C4-2B (cell line): Measurements from ENCODE around the gene PCSK1.
"Not testable (repeated sequence)": the region's sequence is repeated elsewhere in the genome, so short reads cannot be mapped to it uniquely, and the experiment has no call there.

ENCODE experiments used
- H3K27ac ChIP-seq: fragments of 450-650 bp; 2 replicates; pipeline ENCODE4 v1.5.1; 2017
- CTCF ChIP-seq: fragments of 450-650 bp; conservative IDR thresholded peaks from 2 replicates; pipeline ENCODE4 v1.5.1; 2017; ENCODE audit warnings: mild to moderate bottlenecking
- ZFX ChIP-seq: fragments of 450-650 bp; IDR thresholded peaks from 2 replicates; pipeline ENCODE4 v1.6.1; 2017

Gene PCSK1

GRCh38 chr5:96404191-96404867 is 28.7 kb downstream of the PCSK1 start:
- no peak overlapping the region for H3K27ac ChIP-seq
- no peak for TF ChIP-seq ZFX
- no peak for TF ChIP-seq CTCF

- H3K27ac ChIP-seq = peak overlapping the region; percentile 35; the same call in 1 of the 2 replicates
- no peak for TF ChIP-seq CTCF
- no peak for TF ChIP-seq ZFX
These were observed 30.5 kb downstream of the PCSK1 start for GRCh38 chr5:96402500-96402899.

GRCh38 chr5:96396878-96397277 is 36.2 kb downstream of the PCSK1 start:
- TF ChIP-seq ZFX (no peak), CTCF (no peak)
- no peak overlapping the region for H3K27ac ChIP-seq

- H3K27ac ChIP-seq = not testable (repeated sequence)
These were observed 37.8 kb downstream of the PCSK1 start for GRCh38 chr5:96395295-96395694.

- no peak overlapping the region for H3K27ac ChIP-seq
- TF ChIP-seq ZFX (no peak), CTCF (no peak)
These were observed 41.1 kb downstream of the PCSK1 start for GRCh38 chr5:96391921-96392320.

GRCh38 chr5:96388176-96388575 is 44.9 kb downstream of the PCSK1 start:
- H3K27ac ChIP-seq = no peak overlapping the region
- TF ChIP-seq CTCF = no peak

GRCh38 chr5:96387616-96388015 is 45.4 kb downstream of the PCSK1 start:
- no peak for TF ChIP-seq ZFX
- TF ChIP-seq CTCF = no peak
- H3K27ac ChIP-seq = no peak overlapping the region

- TF ChIP-seq CTCF = no peak
- TF ChIP-seq ZFX = no peak
- no peak overlapping the region for H3K27ac ChIP-seq
These were observed 47.5 kb downstream of the PCSK1 start for GRCh38 chr5:96385538-96385937.
